ENCODE results near the gene NEK7.

NEK7 gene

DNA sequence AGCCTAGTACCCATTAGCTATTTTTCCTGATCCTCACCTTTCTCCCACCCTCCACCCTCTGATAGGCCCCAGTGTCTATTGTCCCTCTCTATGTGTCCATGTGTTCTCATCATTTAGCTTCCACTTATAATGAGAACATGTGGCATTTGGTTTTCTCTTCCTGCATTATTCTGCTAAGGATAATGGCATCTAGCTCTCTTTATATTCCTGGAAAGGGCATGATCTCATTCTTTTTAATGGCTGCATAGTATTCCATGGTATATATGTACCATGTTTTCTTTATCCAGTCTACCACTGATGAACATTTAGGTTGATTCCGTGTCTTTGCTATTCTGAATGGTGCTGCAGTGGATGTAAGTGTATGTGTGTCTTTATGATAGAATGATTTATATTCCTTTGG is 178.9 kb downstream of the NEK7 start:
- H3K9me3 Mint-ChIP-seq, result peaks cover 5% of the 10 kb centered on the region
- no peak overlapping the region for H3K27ac Mint-ChIP-seq
- no peak overlapping the region for H3K4me3 Mint-ChIP-seq
- no peaks in the 10 kb centered on the region for H3K4me1 Mint-ChIP-seq (ENCODE audit: low read depth)
- no peak for DNase-seq (ENCODE audit: low spot score)
- no peaks in the 10 kb centered on the region for H3K36me3 Mint-ChIP-seq (ENCODE audit: low read depth)
- H3K27me3 Mint-ChIP-seq (ENCODE audit: low read depth), result peaks cover 19% of the 10 kb centered on the region

DNA sequence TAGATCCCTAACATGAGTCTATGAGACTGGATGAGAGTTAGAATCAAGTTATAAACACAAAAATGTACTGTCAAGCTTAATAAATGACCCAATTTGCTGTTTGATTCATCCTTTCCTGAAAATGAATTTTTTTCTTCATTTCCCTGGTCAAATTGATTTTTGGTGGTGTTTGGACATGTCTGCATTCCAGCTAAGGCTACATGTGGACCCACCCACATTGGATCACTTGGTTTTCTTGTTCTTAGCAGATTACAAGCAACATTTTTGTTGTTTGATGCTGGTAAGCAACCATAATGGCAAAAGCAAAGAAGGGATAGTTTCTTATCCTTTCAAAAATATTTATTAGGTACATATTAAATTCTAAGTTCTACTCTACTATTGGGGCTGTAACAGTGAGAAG is 181.1 kb downstream of the NEK7 start:
- H3K27me3 Mint-ChIP-seq (ENCODE audit: low read depth), result peaks cover 4% of the 10 kb centered on the region
- DNase-seq (ENCODE audit: low spot score), result no peak

DNA sequence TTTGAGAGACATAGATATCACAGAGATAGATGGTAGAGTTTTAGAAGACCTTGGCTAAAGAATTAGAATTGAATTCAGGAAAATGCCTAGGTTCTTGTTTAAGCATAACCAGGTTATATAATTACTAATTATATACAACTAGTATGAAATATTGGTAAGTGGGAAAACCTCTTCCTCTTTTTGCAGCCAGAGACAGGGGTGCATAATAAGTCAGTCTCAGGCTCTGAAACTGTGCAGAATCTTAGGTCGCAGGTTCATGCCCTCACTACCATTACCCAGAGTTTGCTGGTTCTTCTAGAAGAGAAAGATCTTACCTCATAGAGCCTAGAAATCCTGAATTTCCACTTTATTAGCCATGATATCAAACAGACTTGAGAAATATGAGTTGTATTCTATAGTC is 183.3 kb downstream of the NEK7 start:
- Mint-ChIP-seq H3K36me3 (ENCODE audit: low read depth) (no peaks in the 10 kb centered on the region), H3K27me3 (ENCODE audit: low read depth) (peaks cover 2% of the 10 kb centered on the region), H3K9me3 (peaks cover 9% of the 10 kb centered on the region), H3K4me1 (ENCODE audit: low read depth) (no peaks in the 10 kb centered on the region), H3K27ac (no peak overlapping the region), H3K4me3 (no peak overlapping the region)
- no peak for DNase-seq (ENCODE audit: low spot score)

More for the DNA sequence above, 181.1 kb downstream of the NEK7 start:
- no peaks in the 10 kb centered on the region for H3K36me3 Mint-ChIP-seq (ENCODE audit: low read depth)
- no peak overlapping the region for H3K4me3 Mint-ChIP-seq
- H3K27ac Mint-ChIP-seq, result no peak overlapping the region
- no peaks in the 10 kb centered on the region for H3K4me1 Mint-ChIP-seq (ENCODE audit: low read depth)
- peaks cover 9% of the 10 kb centered on the region for H3K9me3 Mint-ChIP-seq

DNA sequence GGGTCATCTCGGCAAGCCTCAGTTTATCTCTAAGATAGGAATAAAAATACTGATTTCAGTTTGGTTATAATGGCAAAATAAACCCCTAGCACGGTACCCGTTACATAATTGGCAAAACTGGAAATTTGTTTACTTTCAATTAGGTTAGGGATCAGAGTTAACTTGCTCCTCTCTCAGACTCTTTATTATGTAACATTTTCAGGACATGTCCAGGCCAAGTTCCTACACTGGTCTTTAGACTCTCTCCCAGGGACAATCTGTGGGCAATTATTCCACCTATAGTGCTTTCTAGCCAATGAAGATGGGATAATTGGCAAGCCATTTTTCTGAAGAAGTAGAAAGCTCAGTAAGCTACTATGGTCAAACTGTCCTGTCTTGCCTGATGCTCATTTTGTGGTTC is 189.4 kb downstream of the NEK7 start:
- Mint-ChIP-seq H3K4me1 (ENCODE audit: low read depth) (peaks cover 1% of the 10 kb centered on the region), H3K9me3 (peaks cover 3% of the 10 kb centered on the region), H3K36me3 (ENCODE audit: low read depth) (no peaks in the 10 kb centered on the region), H3K27me3 (ENCODE audit: low read depth) (peaks cover 2% of the 10 kb centered on the region), H3K4me3 (no peak overlapping the region), H3K27ac (no peak overlapping the region)
- DNase-seq (ENCODE audit: low spot score), result no peak

DNA sequence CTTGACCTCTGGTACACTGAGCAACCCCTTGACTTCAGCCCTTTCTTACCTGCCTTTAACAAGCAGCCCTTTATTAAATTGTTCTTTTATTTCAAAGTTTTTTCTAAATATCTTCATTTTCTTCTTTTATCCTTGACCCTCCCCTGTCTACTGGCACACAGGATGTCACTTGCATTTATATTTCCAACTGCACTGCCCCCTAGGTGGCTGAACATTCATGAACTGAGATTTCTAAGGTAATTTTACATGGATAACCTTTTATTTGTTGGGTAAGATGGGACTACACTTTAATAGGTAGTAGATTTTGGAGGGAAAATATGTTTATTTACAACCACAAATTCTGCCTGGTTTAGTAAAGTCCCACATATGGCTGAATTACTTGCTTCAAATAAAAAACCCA is 193.7 kb downstream of the NEK7 start:
- no peaks in the 10 kb centered on the region for H3K9me3 Mint-ChIP-seq
- peaks cover 12% of the 10 kb centered on the region for H3K4me1 Mint-ChIP-seq (ENCODE audit: low read depth)
- no peak overlapping the region for H3K27ac Mint-ChIP-seq
- H3K27me3 Mint-ChIP-seq (ENCODE audit: low read depth), result peaks cover 2% of the 10 kb centered on the region
- DNase-seq (ENCODE audit: low spot score), result no peak
- no peaks in the 10 kb centered on the region for H3K36me3 Mint-ChIP-seq (ENCODE audit: low read depth)
- no peak overlapping the region for H3K4me3 Mint-ChIP-seq

DNA sequence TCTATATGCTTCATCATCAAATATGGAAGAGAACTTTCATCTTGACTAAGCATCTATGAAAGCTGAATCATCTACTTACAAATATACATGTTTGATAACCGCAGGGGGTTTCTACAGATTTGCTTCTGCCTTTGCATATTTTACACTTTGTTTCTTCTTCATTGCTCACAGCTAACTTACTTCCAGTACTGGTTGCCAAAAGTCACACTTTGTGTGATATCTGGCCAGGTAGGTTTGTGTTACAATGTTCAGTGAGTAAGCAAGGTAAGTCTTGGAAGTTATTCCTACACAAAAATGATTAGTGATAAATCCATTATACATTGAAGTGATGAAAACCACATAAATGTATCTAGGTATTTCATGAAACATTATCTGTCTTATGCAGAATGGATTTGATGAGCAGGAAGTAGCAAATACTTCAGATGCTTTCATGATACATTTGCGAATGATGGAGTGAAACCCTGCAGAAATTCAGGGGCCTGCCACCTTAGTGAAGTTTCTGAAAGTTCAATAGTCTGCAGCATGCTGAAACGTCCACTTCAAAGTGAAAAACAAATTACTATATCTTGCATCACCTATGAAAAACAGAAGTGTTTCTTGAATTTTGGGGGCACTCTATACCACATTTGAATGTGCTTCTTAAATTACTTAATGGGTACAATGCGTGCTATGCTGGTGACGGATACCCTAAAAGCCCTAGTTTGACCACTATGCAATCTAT is 196.3 kb downstream of the NEK7 start:
- H3K4me1 Mint-ChIP-seq (ENCODE audit: low read depth), result peaks cover 13% of the 10 kb centered on the region
- H3K36me3 Mint-ChIP-seq (ENCODE audit: low read depth), result no peaks in the 10 kb centered on the region
- peaks cover 2% of the 10 kb centered on the region for H3K27me3 Mint-ChIP-seq (ENCODE audit: low read depth)
- H3K27ac Mint-ChIP-seq, result no peak overlapping the region
- H3K4me3 Mint-ChIP-seq, result no peak overlapping the region
- no peaks in the 10 kb centered on the region for H3K9me3 Mint-ChIP-seq
- DNase-seq (ENCODE audit: low spot score), result no peak

DNA sequence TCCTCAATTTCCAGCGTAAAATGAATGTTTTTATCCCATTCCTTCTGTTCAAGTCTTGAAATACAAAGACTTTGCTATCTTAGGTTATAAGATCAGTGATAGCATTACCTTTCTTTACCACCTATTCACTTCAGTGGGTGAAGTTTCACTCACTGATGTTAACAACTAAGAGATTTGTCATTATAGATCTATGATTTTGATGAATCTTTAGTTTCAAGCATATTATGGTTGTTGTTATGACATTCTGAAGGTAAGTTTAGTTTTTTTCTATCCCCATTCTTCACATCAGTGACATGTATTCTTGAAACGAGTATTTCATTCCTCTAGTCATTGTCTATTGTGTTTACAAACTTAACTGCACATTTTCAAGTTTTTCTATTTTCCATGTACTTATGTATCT is 201.1 kb downstream of the NEK7 start:
- no peaks in the 10 kb centered on the region for H3K36me3 Mint-ChIP-seq (ENCODE audit: low read depth)
- H3K27me3 Mint-ChIP-seq (ENCODE audit: low read depth), result peaks cover 2% of the 10 kb centered on the region
- H3K4me3 Mint-ChIP-seq, result no peak overlapping the region
- H3K4me1 Mint-ChIP-seq (ENCODE audit: low read depth), result peaks cover 12% of the 10 kb centered on the region
- no peak for DNase-seq (ENCODE audit: low spot score)
- H3K27ac Mint-ChIP-seq, result no peak overlapping the region
- no peaks in the 10 kb centered on the region for H3K9me3 Mint-ChIP-seq

DNA sequence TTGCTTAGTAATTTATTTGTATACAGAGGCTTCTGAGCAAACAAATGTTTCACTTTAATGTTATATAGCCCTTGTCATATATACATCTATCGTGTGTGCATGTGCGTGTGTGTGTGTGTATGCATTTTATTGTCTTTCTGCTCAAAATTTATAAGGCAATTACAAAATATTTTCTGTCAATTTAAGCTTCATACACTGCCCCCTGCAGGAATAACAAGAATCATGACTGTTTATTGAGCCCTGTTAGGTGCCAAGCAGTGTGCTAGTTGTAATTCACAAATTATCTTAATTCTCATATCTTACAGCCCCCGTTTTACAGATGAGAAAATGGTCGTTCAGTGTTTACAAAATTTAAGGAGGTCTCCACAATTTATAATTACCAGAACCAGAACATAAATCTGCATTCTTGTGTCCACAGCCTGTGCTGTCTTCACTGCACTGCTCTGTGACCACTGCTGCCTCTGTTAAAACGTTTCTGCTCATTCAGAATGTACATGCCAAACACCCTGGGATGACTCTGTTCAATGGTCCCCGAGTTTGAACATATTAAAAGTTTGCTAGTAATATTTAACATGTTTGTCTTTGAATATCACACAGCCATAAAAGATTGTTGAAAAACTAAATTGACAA is 202.3 kb downstream of the NEK7 start:
- H3K27ac Mint-ChIP-seq, result no peak overlapping the region
- peaks cover 5% of the 10 kb centered on the region for H3K4me1 Mint-ChIP-seq (ENCODE audit: low read depth)
- H3K4me3 Mint-ChIP-seq, result no peak overlapping the region
- H3K9me3 Mint-ChIP-seq, result no peaks in the 10 kb centered on the region
- H3K27me3 Mint-ChIP-seq (ENCODE audit: low read depth), result peaks cover 2% of the 10 kb centered on the region
- no peaks in the 10 kb centered on the region for H3K36me3 Mint-ChIP-seq (ENCODE audit: low read depth)
- DNase-seq (ENCODE audit: low spot score), result no peak

DNA sequence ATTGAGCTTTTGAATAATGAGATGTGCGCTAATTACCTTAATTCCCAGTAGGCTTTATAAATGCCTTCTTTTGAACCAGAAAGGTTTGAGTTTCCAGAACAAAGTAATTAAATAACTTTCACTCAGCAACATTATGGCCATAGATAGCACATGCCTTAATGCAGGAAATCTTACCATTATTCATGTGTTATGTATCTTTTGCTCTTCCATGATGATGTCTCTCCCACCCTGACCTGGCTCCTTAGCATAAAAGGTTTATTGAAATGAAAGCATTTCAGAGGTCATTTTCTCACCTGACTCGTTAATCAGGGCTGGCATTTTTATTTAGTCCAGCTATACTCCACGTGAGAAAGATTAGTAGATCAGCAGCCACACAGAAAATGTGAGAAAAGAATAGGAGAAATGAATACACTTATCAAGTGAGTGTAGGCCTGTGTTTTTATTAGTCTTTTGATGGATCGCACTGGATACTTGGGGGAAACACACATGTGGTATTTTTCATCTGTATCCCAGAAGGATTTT is 203.5 kb downstream of the NEK7 start:
- Mint-ChIP-seq H3K36me3 (ENCODE audit: low read depth) (no peaks in the 10 kb centered on the region), H3K27ac (no peak overlapping the region), H3K9me3 (no peaks in the 10 kb centered on the region), H3K4me3 (no peak overlapping the region), H3K4me1 (ENCODE audit: low read depth) (peaks cover 5% of the 10 kb centered on the region), H3K27me3 (ENCODE audit: low read depth) (peaks cover 2% of the 10 kb centered on the region)
- DNase-seq (ENCODE audit: low spot score), result no peak

DNA sequence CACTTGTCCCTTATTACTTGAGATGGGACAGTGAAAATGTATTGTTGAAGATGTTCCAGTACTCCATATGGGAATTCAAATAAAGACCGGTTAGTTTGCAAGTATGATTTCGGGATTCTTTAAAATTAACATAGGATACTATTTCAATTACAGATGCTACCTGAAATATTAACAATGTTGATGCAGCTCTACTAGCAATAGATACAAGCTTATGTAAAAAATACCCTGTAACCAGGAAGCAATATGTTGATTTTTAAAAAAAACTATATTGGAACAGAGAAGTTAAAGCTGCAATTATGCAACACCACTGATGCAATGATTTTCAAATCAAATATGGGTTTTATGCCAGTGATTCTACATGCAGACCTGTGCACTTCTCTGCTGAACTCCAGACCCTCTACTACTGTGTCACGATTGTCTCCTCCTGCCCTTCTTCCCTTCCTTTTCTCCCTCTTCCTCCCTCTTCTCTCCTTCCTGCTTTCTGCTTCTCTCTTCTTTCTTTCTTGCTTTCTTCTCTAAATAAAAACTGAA is 204.5 kb downstream of the NEK7 start:
- no peak for DNase-seq (ENCODE audit: low spot score)
- no peak overlapping the region for H3K4me3 Mint-ChIP-seq
- H3K9me3 Mint-ChIP-seq, result no peaks in the 10 kb centered on the region
- peaks cover 2% of the 10 kb centered on the region for H3K27me3 Mint-ChIP-seq (ENCODE audit: low read depth)
- peaks cover 5% of the 10 kb centered on the region for H3K4me1 Mint-ChIP-seq (ENCODE audit: low read depth)
- no peak overlapping the region for H3K27ac Mint-ChIP-seq
- H3K36me3 Mint-ChIP-seq (ENCODE audit: low read depth), result no peaks in the 10 kb centered on the region

DNA sequence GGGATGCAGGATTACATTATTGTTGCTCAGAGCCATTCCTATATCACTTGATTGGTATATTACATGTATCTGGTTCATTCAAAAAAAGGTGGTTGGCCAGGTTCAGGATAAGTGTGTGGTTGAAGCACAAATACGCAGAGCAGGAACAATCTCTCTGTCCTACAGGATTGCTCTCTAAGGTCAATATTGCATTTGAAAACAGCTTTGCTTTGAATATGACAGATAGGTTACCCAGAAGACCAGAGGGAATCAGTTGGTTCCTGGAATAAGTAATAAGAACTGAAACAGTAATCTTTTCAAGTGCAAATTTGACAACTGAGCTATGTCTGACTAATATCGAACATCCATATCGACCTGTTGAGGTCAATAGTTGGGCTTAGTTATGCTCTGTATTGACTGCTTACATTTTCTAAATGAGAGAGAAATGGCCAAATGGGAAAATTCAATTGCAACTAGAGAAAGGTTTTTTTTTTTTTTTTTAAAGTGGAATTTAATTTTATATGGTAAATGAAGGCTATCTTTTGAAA is 206.9 kb downstream of the NEK7 start:
- Mint-ChIP-seq H3K36me3 (ENCODE audit: low read depth) (peaks cover 5% of the 10 kb centered on the region), H3K4me1 (ENCODE audit: low read depth) (peaks cover 4% of the 10 kb centered on the region), H3K4me3 (no peak overlapping the region), H3K9me3 (peaks cover 13% of the 10 kb centered on the region), H3K27ac (no peak overlapping the region), H3K27me3 (ENCODE audit: low read depth) (peaks cover 2% of the 10 kb centered on the region)
- DNase-seq (ENCODE audit: low spot score), result no peak

DNA sequence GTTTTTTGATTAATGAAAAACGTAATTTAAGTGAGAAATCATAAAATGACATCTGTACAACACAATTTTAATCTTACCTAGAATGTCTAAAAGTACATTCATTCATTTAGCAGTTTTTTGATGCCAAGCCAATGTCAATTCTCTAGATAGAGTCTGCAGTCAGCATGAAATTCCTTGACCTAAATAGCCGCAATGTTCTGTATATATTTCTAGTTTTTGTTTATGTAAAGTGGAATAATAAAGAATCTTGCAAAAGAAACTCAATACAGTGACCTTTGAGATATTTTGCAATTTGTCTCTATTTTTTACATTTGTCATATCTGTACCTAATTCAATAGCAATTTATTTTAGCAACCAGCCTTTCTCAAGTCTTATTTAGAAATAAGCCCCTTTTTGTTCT is 207.7 kb downstream of the NEK7 start:
- H3K27me3 Mint-ChIP-seq (ENCODE audit: low read depth), result peaks cover 2% of the 10 kb centered on the region
- H3K9me3 Mint-ChIP-seq, result peaks cover 15% of the 10 kb centered on the region
- no peak overlapping the region for H3K4me3 Mint-ChIP-seq
- no peak overlapping the region for H3K27ac Mint-ChIP-seq
- H3K4me1 Mint-ChIP-seq (ENCODE audit: low read depth), result peaks cover 4% of the 10 kb centered on the region
- peaks cover 5% of the 10 kb centered on the region for H3K36me3 Mint-ChIP-seq (ENCODE audit: low read depth)
- no peak for DNase-seq (ENCODE audit: low spot score)

DNA sequence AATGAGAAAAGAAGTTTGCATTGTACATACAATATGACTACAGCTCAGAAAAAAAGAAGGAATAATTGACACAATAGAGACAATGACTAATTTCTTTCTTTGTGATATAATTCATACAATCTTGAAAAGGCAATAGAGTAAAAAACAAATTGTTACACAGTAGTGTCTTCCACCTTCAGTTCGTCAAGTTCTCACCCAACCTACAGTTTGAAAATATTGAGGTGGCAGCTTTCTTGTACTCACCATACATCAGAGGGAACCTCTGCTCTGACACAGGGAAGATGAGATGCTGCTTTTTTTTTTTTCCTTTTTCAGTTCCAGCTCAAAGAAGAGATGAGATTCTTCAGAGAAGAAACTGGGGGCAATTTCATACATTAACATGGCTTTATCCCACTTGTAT is 210.5 kb downstream of the NEK7 start:
- no peak for DNase-seq (ENCODE audit: low spot score)
- peaks cover 4% of the 10 kb centered on the region for H3K4me1 Mint-ChIP-seq (ENCODE audit: low read depth)
- H3K9me3 Mint-ChIP-seq, result peaks cover 18% of the 10 kb centered on the region

DNA sequence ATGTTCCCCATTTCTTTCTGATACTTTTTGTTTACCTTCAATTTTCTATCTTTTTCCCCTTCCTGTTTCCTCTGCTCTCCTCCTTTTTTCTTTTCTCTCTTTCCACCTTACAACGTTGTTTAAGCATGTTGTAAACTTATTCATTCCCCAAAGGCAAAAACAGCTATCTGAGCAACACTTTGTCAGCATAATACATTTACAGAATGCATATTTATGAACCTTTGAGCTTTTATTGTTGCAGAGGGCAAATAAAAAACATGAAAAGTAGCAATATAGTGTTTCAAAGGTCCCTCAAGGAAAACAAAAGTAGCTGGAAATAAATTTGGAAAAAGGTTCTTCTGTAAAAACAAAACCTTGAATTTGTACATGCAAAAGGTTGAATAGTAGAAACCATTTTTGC is 214.2 kb downstream of the NEK7 start:
- H3K4me3 Mint-ChIP-seq, result no peak overlapping the region
- no peak overlapping the region for H3K27ac Mint-ChIP-seq
- H3K9me3 Mint-ChIP-seq, result peaks cover 30% of the 10 kb centered on the region
- H3K27me3 Mint-ChIP-seq (ENCODE audit: low read depth), result peaks cover 7% of the 10 kb centered on the region
- DNase-seq (ENCODE audit: low spot score), result no peak
- H3K4me1 Mint-ChIP-seq (ENCODE audit: low read depth), result peaks cover 2% of the 10 kb centered on the region
- peaks cover 5% of the 10 kb centered on the region for H3K36me3 Mint-ChIP-seq (ENCODE audit: low read depth)

More for the DNA sequence above, 210.5 kb downstream of the NEK7 start:
- H3K27ac Mint-ChIP-seq, result no peak overlapping the region
- no peak overlapping the region for H3K4me3 Mint-ChIP-seq
- peaks cover 9% of the 10 kb centered on the region for H3K27me3 Mint-ChIP-seq (ENCODE audit: low read depth)
- H3K36me3 Mint-ChIP-seq (ENCODE audit: low read depth), result peaks cover 5% of the 10 kb centered on the region

All from T-helper 2 cell treated with Interferon-gamma antibody and Interleukin-4, amounts not matched to agents 5 μg/mL and 100 μg/mL, for 36 hours (primary cell).